ENCODE results near the gene ACSS3.

Gene ACSS3

GRCh38 chr12:81080431-81080983, 2.6 kb downstream of the ACSS3 start:
- Histone ChIP-seq H3K4me2 (ENCODE audit: low read length) (no peak overlapping the region), H3K4me1 (ENCODE audit: control insufficient read depth, low read depth, low read length) (peaks cover 13% of the 10 kb centered on the region), H3K27me3 (ENCODE audit: insufficient read depth, low read length, poor library complexity) (no peaks in the 10 kb centered on the region), H3K18ac (ENCODE audit: low read length) (peak overlapping the region; percentile 68), H3K4me3 (ENCODE audit: low read length) (no peak overlapping the region), H3K36me3 (ENCODE audit: control insufficient read depth, insufficient read depth, low read length) (no peaks in the 10 kb centered on the region), H3K56ac (ENCODE audit: low read length) (no peak overlapping the region), H2BK5ac (ENCODE audit: low read length) (no peak overlapping the region), H3K27ac (ENCODE audit: low read depth, low read length) (no peak overlapping the region), H3K9ac (ENCODE audit: low read length) (no peak overlapping the region), H3K79me2 (ENCODE audit: control insufficient read depth, insufficient read depth, low read length) (peaks cover 31% of the 10 kb centered on the region), H2BK15ac (replicated peaks; ENCODE audit: low read depth) (no peak overlapping the region), H3K23ac (ENCODE audit: low read length) (no peak overlapping the region), H2BK120ac (ENCODE audit: low read depth, low read length) (no peak overlapping the region), H3K4ac (ENCODE audit: low read depth, low read length) (no peak overlapping the region), H3K79me1 (ENCODE audit: low read length) (peaks cover 3% of the 10 kb centered on the region), H4K8ac (ENCODE audit: low read depth, low read length) (no peak overlapping the region), H4K5ac (ENCODE audit: low read length) (no peak overlapping the region), H2AK5ac (ENCODE audit: low read length) (no peak overlapping the region)
- peak; percentile 86 for DNase-seq
- no CpG with 5 or more reads among the region's 4 CpGs for WGBS (ENCODE audit: extremely low coverage, insufficient coverage, low lambda C conversion rate)

GRCh38 chr12:81081726-81082125, 3.8 kb downstream of the ACSS3 start:
- Histone ChIP-seq H3K56ac (ENCODE audit: low read length) (no peak overlapping the region), H4K5ac (ENCODE audit: low read length) (no peak overlapping the region), H3K36me3 (ENCODE audit: control insufficient read depth, insufficient read depth, low read length) (no peaks in the 10 kb centered on the region), H3K4me2 (ENCODE audit: low read length) (no peak overlapping the region), H3K4me1 (ENCODE audit: control insufficient read depth, low read depth, low read length) (peaks cover 5% of the 10 kb centered on the region), H3K23ac (ENCODE audit: low read length) (no peak overlapping the region), H2BK120ac (ENCODE audit: low read depth, low read length) (no peak overlapping the region), H2BK15ac (replicated peaks; ENCODE audit: low read depth) (no peak overlapping the region), H3K4ac (ENCODE audit: low read depth, low read length) (no peak overlapping the region), H3K18ac (ENCODE audit: low read length) (no peak overlapping the region), H2AK5ac (ENCODE audit: low read length) (no peak overlapping the region), H3K79me1 (ENCODE audit: low read length) (peaks cover 3% of the 10 kb centered on the region), H4K8ac (ENCODE audit: low read depth, low read length) (no peak overlapping the region), H3K27me3 (ENCODE audit: insufficient read depth, low read length, poor library complexity) (no peaks in the 10 kb centered on the region), H3K9ac (ENCODE audit: low read length) (no peak overlapping the region), H3K79me2 (ENCODE audit: control insufficient read depth, insufficient read depth, low read length) (peaks cover 33% of the 10 kb centered on the region), H2BK5ac (ENCODE audit: low read length) (no peak overlapping the region), H3K4me3 (ENCODE audit: low read length) (no peak overlapping the region), H3K27ac (ENCODE audit: low read depth, low read length) (no peak overlapping the region)
- WGBS (ENCODE audit: extremely low coverage, insufficient coverage, low lambda C conversion rate) = no CpG with 5 or more reads among the region's 1 CpG
- DNase-seq = no peak

GRCh38 chr12:81083018-81083417, 5.1 kb downstream of the ACSS3 start:
- peaks cover 2% of the 10 kb centered on the region for H3K4me1 ChIP-seq (ENCODE audit: control insufficient read depth, low read depth, low read length)
- peaks cover 3% of the 10 kb centered on the region for H3K79me1 ChIP-seq (ENCODE audit: low read length)
- no peak overlapping the region for H3K56ac ChIP-seq (ENCODE audit: low read length)
- H2BK15ac ChIP-seq (replicated peaks; ENCODE audit: low read depth) = no peak overlapping the region
- no peak overlapping the region for H3K23ac ChIP-seq (ENCODE audit: low read length)
- H3K79me2 ChIP-seq (ENCODE audit: control insufficient read depth, insufficient read depth, low read length) = peaks cover 35% of the 10 kb centered on the region
- no peak overlapping the region for H2BK5ac ChIP-seq (ENCODE audit: low read length)
- WGBS (ENCODE audit: extremely low coverage, insufficient coverage, low lambda C conversion rate) = no CpG with 5 or more reads among the region's 1 CpG
- H3K27me3 ChIP-seq (ENCODE audit: insufficient read depth, low read length, poor library complexity) = no peaks in the 10 kb centered on the region
- H2BK120ac ChIP-seq (ENCODE audit: low read depth, low read length) = no peak overlapping the region
- no peak overlapping the region for H4K5ac ChIP-seq (ENCODE audit: low read length)
- H3K4me2 ChIP-seq (ENCODE audit: low read length) = no peak overlapping the region
- H3K36me3 ChIP-seq (ENCODE audit: control insufficient read depth, insufficient read depth, low read length) = no peaks in the 10 kb centered on the region
- no peak overlapping the region for H3K4me3 ChIP-seq (ENCODE audit: low read length)
- H3K4ac ChIP-seq (ENCODE audit: low read depth, low read length) = no peak overlapping the region
- H3K18ac ChIP-seq (ENCODE audit: low read length) = no peak overlapping the region
- H4K8ac ChIP-seq (ENCODE audit: low read depth, low read length) = peak overlapping the region; percentile 39
- H3K9ac ChIP-seq (ENCODE audit: low read length) = no peak overlapping the region
- no peak overlapping the region for H3K27ac ChIP-seq (ENCODE audit: low read depth, low read length)
- H2AK5ac ChIP-seq (ENCODE audit: low read length) = no peak overlapping the region
- no peak for DNase-seq

- H2AK5ac ChIP-seq (ENCODE audit: low read length) = no peak overlapping the region
- no peaks in the 10 kb centered on the region for H3K36me3 ChIP-seq (ENCODE audit: control insufficient read depth, insufficient read depth, low read length)
- H3K23ac ChIP-seq (ENCODE audit: low read length) = no peak overlapping the region
- no CpG with 5 or more reads among the region's 7 CpGs for WGBS (ENCODE audit: extremely low coverage, insufficient coverage, low lambda C conversion rate)
- H3K4me3 ChIP-seq (ENCODE audit: low read length) = no peak overlapping the region
- H3K79me2 ChIP-seq (ENCODE audit: control insufficient read depth, insufficient read depth, low read length) = peaks cover 27% of the 10 kb centered on the region
- no peak overlapping the region for H3K56ac ChIP-seq (ENCODE audit: low read length)
- peaks cover 3% of the 10 kb centered on the region for H3K79me1 ChIP-seq (ENCODE audit: low read length)
- H3K18ac ChIP-seq (ENCODE audit: low read length) = no peak overlapping the region
- no peak overlapping the region for H2BK5ac ChIP-seq (ENCODE audit: low read length)
- no peak overlapping the region for H4K8ac ChIP-seq (ENCODE audit: low read depth, low read length)
- no peak overlapping the region for H4K5ac ChIP-seq (ENCODE audit: low read length)
- H3K27ac ChIP-seq (ENCODE audit: low read depth, low read length) = no peak overlapping the region
- no peak overlapping the region for H2BK120ac ChIP-seq (ENCODE audit: low read depth, low read length)
- peaks cover 2% of the 10 kb centered on the region for H3K4me1 ChIP-seq (ENCODE audit: control insufficient read depth, low read depth, low read length)
- no peak overlapping the region for H3K9ac ChIP-seq (ENCODE audit: low read length)
- no peak for DNase-seq
- no peak overlapping the region for H2BK15ac ChIP-seq (replicated peaks; ENCODE audit: low read depth)
- H3K4ac ChIP-seq (ENCODE audit: low read depth, low read length) = no peak overlapping the region
- H3K27me3 ChIP-seq (ENCODE audit: insufficient read depth, low read length, poor library complexity) = no peaks in the 10 kb centered on the region
- H3K4me2 ChIP-seq (ENCODE audit: low read length) = no peak overlapping the region
Measured at GRCh38 chr12:81083906-81084513, 6.1 kb downstream of the ACSS3 start.

- H3K4me1 ChIP-seq (ENCODE audit: control insufficient read depth, low read depth, low read length) = peaks cover under 1% of the 10 kb centered on the region
Measured at GRCh38 chr12:81084811-81085350, 7.0 kb downstream of the ACSS3 start.

More at GRCh38 chr12:81084811-81085350, 7.0 kb downstream of the ACSS3 start:
- Histone ChIP-seq H3K23ac (ENCODE audit: low read length) (no peak overlapping the region), H2AK5ac (ENCODE audit: low read length) (no peak overlapping the region), H2BK15ac (replicated peaks; ENCODE audit: low read depth) (no peak overlapping the region), H3K56ac (ENCODE audit: low read length) (no peak overlapping the region), H4K5ac (ENCODE audit: low read length) (no peak overlapping the region), H3K4me2 (ENCODE audit: low read length) (no peak overlapping the region), H3K18ac (ENCODE audit: low read length) (no peak overlapping the region), H3K27ac (ENCODE audit: low read depth, low read length) (no peak overlapping the region), H3K9ac (ENCODE audit: low read length) (no peak overlapping the region), H2BK5ac (ENCODE audit: low read length) (no peak overlapping the region), H3K4ac (ENCODE audit: low read depth, low read length) (no peak overlapping the region), H3K79me1 (ENCODE audit: low read length) (no peaks in the 10 kb centered on the region), H3K36me3 (ENCODE audit: control insufficient read depth, insufficient read depth, low read length) (no peaks in the 10 kb centered on the region), H2BK120ac (ENCODE audit: low read depth, low read length) (no peak overlapping the region), H3K27me3 (ENCODE audit: insufficient read depth, low read length, poor library complexity) (no peaks in the 10 kb centered on the region), H4K8ac (ENCODE audit: low read depth, low read length) (no peak overlapping the region), H3K4me3 (ENCODE audit: low read length) (no peak overlapping the region), H3K79me2 (ENCODE audit: control insufficient read depth, insufficient read depth, low read length) (peaks cover 22% of the 10 kb centered on the region)
- DNase-seq = no peak
- no CpG with 5 or more reads among the region's 1 CpG for WGBS (ENCODE audit: extremely low coverage, insufficient coverage, low lambda C conversion rate)

All from mesendoderm (in vitro differentiated cells).